Stimulated activated CD4-positive, alpha-beta T cell treated with anti-CD3 and anti-CD28 coated beads, TNF-alpha, amount 100 ng/mL, for 24 hours (primary cell): ENCODE measurements around the gene PKNOX2.

ENCODE experiments used
- DNase-seq, 3 experiments: peaks; one replicate each; pipeline ENCODE4 v3.0.0-alpha.2; 2020; ENCODE audit warnings: low read depth in 3 of 3

The PKNOX2 gene

DNA sequence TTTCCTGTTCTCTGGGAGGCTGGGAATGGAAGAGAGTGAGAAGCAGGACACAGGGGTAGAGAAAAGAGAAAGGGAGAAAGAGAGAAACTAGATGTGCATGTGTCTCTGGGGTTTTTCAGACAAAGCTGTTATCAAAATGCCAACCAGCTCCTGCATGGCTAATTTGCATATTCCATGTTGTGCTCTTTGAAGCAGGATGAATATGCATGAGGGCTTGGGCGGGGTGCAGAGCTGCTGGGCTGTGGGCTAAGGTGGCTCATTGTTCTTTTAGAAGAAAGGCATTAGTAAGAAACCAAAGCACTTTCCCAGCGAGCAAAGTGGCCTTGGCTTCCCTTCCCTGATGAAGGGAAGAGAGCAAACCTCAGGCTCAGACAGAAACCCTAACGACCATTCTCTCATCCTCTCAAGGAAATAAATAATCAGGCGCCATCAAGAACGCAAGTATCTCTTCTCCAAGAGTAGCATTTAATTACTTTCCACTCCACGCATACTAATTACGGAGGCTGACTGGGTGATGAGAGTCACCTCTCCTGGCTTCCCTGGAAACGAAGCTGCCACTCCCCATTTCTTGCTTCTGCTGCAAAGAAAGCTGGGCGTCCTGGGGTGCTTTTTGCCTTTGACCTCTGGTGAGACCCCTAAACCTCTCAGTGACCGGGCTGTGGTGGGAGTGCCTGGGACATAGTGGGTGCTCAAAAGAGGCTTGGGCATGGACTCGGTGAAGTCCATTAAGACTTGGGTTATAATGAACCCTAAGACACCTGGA is 277.3 kb downstream of the PKNOX2 start:
- no peak for DNase-seq

DNA sequence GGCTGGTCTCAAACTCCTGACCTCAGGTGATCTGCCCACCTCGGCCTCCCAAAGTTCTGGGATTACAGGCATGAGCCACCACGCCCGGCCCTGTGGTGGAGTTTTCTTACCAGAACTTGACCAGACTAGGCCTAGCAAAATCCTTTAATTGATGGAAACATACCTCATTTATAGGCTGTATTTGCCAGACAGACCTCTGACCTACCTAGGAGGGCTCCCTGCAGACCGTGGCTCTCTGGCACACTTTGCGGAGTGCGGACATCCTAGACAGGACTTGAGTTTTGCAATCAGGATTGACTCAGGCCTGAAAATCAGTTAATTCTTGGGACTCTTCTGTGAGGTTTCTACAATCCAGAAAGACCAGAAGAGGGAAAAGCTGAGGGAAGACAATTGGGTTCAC is 278.4 kb downstream of the PKNOX2 start:
- DNase-seq = no peak

DNA sequence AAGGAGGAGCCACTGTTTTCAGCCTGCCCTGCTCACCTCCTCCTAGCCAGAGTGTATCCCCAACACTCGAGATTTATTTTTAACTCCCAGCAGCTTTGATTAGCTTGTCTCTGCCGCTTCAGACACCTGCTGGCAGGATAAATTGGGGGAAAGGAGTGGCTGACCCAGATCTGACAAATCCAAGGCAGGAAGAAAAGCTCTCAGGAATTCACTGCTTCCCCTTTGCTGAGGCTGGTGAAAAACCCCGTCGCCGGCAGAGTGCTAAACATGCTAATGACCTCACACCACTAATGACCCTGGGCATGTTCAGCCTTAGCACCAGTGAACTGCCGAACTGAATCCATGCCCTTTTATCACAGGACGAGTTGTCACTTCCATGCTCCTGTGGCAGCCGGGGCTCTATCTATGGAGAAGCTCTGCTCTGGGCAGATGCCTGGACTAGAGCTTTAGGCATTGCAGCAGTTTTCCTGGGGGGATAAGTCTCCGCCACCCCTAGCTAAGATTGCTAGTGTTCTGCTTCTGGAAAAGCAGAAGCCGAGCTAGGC is 279.3 kb downstream of the PKNOX2 start:
- no peak for DNase-seq

DNA sequence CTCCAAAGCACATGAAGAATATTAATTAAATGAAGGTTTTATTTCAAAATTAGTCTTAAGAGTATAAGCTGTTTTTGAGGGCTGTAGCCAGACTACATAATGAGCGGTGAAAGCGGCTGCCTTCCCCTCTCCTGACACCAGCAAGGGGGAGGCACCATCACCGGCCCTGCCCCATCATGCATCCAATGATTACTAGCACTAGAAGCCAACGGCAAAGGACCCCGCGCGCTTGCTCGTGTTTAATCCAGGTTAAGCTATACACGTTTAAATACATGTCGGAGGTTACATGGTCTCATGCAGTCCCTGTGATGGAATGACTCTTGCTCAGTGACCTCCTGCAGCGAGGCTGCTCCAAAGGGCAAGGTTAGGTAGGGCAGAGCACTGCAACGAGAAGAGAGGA is 281.2 kb downstream of the PKNOX2 start:
- DNase-seq = no peak

DNA sequence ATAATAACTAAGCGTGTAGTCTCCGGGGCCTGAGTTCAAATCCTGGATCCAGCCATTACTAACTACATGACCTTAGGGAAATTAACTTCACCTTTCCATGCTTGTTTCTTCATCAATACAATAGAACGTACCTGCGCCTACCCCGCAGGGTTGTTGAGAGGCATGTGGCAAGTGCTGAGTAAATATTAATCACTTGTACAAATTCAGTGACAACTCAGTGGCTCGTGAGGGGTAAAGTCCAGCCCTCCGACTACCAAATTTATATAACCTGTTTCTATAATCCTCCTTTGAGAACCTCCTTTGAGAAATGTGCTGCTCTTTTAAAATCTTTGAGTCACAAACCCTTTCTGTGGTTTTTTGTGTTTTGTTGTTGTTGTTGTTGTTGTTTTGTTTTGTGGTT is 281.7 kb downstream of the PKNOX2 start:
- DNase-seq = no peak

DNA sequence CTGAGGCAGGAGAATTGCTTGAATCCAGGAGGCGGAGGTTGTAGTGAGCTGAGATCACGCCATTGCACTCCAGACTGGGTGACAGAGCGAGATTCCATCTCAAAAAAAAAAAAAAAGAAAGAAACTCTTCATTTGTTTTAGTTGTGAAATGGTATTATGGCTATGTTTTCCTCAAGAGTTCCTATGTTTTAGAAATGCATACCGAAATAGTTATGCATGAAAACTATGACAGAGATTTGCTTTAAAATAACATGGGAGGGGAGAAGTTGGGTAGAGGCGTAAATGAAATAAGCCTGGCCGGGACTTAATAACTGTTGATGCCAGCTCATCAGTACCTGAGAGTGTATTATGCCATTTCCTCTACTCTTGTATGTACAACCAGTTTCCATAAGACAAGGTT is 283.2 kb downstream of the PKNOX2 start:
- DNase-seq = no peak

DNA sequence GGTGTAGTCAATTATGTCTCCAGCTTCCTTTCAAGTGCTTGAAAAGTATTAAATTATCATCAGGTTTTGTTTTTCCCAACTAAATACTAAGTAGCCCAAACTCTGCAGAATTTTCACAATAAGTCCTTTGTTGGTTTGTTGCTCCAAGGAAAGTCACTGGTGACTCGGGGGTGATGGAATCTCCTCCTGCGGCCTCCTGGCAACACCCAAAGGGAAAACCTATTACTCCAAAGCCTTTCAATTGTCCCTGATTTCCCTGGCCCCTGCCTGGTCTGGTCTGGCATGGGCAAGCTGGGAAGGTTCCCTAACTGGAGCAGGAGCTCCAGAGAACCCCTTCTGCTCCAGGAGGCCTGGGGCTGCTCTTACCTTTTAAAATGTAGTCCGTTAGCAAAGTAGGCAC is 283.6 kb downstream of the PKNOX2 start:
- no peak for DNase-seq

DNA sequence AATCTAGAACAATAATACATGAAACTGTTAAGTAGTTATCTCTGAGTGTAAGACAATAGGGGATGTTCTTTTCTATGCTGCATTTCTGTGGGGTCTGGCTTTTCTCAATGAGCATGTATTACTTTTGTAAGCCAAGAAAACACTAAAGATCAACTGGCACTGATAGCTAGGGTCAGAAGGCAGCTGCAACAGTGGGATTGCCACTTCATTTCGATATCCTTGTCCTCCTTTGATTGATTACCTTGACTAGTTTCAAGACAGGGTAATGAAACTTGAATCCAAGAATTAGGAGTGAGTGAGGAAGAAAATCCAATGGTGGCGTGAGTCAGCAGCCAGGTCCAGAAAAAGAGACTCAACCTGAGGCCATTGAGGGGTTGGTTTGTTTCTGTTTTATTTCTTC is 285.0 kb downstream of the PKNOX2 start:
- DNase-seq = no peak

DNA sequence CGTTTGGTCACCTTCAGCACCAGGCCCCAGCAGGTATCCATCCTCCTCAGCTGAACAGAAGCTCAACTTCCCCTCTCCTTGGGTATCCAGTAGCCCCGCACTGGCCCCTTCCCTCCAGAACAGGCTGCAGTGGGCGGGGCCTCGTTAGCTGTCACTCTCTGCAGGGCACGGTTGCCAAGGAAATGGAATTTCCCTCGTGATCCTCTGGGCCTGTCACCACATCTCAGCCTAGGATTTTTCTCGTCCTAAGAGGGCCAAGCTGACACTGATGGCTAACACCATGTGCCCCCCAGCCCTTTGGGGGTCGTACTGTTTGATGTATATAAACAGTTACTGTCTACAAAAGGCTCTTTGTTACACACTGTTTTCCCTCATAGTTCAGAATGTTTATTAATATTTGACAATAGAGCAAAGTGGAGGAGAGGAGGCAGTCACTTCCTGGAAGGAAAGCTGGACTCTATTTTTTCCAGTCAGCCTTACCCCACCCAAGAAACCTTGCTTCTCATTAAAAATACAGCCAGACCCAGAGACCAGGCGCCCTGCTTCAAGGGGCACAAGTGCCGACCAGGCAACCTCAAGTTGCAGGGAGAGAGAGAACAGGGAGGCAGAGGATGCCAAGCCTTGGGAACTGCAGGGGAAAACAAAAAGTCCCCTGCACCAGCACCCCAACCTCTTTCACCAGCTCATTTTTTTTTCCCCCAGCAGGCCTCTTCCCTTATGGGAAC is 287.0 kb downstream of the PKNOX2 start:
- no peak for DNase-seq

DNA sequence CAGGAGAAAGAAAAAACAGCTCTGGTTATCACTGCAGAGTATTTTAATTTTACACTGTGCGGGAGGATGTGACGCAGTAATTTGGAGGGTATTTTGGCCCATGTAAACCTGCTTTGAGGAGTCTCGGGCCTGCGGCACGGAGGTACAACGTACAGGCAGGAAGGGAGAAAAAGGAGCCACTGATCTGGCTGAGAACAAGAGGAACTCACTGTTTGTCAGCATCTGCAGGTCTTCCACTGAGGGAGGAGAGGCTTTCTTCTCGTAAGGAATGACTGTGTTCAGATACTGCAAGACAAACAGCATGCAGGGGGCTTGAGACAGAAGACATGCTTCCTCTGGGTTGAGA is 287.5 kb downstream of the PKNOX2 start:
- DNase-seq = no peak

DNA sequence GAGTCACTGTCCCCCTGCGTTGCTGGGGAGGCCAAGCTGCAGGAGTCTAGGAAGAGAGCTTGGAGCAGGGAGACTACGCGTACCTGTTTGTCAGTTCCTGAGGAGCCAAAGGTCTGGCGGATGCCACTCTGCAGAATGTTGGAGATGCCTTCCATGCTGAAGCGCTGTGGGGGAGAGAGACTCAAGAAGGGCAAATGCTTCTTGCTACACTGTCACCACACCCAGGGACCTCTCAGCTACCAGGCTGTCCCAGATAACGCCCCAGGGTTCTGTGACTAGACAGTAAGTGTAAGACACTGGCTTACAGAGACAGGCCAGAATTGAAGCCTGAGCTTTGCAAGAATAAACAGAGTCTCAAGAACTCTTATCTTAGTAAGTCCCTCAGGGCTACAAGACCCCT is 289.5 kb downstream of the PKNOX2 start:
- no peak for DNase-seq

DNA sequence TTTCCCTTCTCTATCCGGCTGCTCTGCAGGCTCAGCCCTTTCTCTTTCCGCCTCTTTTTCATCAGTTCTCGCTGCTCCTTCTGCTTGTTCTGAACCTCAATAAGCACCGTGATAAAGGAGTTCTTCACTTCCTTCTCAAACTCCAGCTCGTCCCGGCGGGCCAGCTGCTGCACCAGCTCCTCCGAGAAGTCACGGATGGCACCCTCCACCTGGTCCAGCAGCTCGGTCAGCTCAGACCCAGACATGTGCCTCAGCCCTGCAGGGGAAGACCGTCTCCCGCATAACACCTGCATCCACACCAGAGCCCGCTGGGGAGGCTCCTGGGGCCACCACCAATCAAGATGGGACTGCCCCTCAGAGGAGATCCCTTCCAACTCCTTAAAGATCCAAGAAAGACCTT is 291.3 kb downstream of the PKNOX2 start:
- DNase-seq = no peak

DNA sequence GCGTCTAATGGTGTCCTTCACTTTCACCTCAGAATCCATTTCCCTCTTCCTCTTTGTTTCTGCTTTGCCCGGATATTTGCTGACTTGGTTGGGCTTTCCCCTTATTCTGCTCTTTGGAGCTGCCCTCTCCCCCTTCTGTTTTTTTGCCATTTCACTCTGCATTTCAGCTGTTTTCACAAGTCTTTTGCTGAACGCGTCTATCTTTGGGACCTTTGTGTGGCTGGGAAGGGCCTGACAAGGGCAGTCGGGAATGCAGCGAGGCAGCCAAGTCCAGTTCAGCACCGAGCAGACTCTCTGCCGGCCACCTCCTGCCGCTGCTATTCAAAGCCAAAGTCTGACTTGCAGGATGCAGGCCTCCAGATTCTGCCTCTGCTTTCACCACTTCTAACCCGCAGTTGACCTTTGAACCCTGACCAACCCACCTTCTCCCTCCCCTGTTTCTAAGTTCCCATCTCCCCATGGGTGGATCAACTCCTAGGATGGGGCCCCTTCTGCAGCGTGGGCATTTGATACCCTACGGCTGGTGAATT is 293.3 kb downstream of the PKNOX2 start:
- DNase-seq = no peak

DNA sequence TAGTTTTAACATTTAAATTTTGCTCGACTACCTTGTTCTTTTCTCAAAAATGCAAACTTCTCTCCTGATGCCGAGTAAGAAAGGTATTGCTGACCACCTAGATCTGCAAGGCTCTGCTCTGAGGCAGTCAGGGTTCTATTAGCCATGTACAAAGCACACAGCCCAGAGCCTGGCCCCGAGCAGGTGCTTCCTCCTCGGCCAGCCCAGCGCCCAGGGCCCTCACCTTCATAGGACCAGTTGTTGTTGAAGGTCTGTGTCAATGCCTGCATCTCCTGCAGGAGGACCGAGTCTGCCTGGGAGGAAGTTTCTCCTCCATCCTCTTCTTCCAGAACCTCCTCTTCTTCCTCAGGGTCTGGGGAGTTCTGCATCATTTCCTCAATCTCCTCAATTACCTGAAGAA is 295.7 kb downstream of the PKNOX2 start:
- no peak for DNase-seq

DNA sequence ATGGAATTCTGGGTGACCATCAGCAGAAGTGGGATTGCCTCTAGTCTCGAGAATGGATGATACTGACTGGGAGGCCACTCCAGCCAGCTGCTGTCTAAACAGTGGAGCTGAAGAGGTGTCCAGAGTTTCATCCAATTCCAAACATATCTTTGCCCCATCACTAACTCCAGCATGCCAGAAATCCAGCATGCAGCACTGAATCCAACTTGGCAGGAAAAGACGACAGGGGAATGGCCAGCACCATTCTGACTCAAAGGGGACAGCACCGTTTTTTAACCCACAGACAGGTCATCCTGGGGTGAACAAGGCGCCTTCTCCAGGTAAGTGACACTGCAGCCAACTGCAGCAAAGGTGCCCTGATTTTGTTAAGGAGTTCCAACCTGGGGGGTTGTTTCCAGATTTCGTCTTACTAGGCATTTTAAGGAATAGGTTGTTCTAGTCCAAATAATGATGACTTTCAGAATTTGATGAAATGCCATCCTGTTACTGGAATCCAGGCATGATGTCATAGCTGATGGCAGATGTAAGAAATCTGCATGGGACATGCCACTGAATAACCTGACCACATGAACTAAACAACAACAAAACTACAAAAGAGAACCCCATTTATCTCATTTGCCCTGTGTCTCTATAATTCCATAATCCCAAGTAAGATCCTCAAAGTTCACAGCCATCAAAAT is 299.2 kb downstream of the PKNOX2 start:
- DNase-seq = no peak

DNA sequence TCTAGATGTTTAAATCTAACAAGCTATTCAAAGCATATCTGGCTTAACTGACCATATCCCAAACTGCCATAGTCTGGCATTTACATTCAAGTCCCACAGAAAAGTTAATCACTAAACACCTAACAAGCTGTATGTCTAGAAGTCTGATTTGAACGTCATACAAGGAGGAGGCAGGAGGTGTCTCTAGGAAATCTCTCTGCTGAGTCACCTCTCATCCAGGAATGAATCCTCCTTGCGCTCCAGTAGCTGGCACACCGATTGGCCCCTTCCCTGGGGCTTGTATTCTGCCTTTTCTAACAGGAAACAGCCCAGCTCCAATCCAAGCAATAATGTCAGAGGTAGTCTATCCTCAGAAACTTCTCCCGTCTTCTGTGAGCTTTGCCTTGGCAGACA is 299.7 kb downstream of the PKNOX2 start:
- DNase-seq = no peak

DNA sequence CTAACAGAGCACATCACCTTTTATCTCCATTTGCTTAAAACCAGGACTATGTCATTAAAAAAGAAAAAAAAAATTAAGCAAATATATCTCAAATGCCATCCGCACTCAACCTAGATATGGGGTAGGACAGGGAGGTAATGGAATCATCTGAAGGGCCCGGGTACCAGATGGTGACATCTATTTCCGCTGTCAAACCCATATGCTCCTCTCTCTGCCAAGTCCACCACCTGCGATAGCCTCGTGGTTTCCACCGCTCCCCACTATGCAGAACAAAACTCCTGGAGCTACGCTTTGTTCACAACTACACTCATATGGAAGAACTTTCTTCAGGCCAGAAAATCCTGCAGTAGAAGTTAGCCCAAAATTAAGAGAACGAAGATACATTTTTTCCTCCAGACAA is 300.1 kb downstream of the PKNOX2 start:
- no peak for DNase-seq

DNA sequence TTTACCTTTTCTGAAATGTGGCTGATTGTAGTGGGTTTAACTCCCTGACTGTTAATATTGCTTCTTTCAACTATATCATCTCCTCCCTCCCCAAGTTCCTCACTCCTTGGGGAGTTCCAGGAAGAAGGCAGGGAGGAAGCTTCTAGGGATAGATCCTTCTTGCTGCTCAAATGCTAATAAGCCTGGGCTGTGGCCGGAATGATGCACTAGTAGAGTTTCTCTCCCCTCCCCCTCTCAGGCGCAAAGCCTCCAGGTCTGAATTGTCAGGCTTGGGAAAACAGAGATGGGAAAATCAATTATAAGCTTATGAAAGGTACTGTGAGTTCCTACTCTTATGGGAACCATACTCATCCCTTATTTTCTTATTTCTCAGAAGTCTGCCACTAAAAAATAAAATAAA is 300.7 kb downstream of the PKNOX2 start:
- no peak for DNase-seq

DNA sequence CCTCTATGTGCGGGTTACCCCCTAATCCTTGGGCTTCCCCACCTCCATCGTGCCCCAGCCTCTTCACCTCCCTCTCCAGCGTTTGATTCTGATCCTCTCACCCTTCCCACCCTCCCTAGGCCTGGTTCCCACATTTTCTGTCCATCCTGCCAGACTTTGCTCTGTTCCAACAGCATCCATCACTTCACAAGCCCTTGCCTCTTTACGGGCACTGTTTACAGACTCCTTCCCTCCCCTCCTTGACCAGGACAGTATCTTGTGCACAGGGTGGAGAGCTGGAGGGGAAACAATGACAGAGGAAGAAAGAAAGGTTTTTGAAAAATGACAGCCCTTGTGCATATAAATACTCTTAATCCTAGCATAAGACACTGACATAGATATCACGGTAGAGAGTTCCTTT is 301.1 kb downstream of the PKNOX2 start:
- DNase-seq = no peak

DNA sequence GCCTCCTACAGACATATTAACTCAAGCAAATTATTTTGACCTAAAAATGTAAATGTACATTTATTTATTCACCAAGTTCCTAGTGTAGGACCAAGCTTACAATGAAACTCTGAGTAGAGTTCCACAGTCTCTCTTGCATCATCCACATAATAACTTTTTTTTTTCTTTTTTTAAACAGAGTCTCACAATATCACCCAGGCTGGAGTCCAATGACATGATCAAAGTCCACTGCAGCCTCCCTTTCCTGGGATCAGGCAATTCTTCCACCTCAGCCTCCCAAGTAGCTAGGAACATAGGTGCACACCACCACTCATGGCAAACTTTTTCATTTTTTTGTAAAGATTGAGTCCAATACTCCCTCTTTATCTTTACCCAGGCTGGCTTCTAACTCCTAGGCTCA is 303.5 kb downstream of the PKNOX2 start:
- no peak for DNase-seq

DNA sequence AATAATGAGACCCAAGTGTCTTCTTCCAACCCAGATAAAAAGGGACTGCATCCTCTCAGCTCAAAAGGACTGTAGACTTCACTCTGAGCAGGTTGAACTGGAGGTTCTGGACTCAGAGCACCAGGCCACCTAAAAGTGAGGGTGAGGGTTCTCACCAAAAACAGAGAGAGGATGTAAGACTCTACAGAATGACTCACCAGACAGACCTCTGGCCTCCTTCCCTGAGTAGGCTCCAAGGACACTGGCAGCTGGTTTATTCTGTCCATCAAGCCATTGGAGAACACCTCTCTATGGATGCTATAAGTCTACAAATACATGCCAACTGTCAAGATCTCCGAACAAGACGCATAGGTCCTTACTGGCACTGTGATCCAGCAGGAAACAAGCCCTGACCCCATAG is 304.3 kb downstream of the PKNOX2 start:
- DNase-seq = no peak

DNA sequence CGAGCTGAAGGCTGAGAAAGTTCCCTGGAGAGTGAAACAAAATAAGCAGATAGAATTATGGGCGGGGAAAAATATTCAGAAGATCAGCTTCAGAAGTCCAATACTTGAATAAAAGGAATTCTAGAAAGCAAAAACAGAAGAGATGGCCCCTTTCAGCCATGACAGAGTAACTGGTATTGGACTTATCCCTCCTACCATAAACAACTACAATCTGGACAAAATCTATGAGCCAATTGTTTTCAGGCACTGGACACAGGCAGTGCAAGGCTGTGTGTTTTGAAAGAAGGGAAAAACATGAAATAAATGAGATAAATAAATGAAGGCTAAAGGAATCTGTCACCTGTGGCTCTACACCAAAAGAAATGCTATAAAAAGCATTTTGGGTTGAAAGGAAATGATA is 305.8 kb downstream of the PKNOX2 start:
- no peak for DNase-seq

DNA sequence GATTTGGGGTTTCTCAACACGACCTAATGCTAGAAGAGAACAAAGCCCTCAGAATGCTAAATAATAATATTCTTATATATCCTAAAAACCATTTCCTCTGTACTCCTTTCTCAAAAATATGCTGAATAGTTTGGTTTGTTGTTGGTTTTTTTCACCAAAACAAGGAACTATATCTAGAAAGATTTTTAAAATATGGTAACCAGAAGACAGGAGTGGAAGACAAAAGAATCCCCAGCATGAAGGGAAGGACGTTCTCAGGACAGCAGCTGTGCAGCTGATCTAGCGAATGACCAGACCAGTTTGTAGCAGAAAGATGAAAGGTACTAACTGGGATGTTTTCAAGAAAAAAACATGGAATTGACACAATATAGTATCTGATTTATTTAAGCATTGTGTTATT is 312.2 kb downstream of the PKNOX2 start:
- no peak for DNase-seq
